Trophoblast cell (in vitro differentiated cells and primary cell): ENCODE results near the gene CCT5.
"Not testable (repeated sequence)": the region's sequence is repeated elsewhere in the genome, so short reads cannot be mapped to it uniquely, and the experiment has no call there.

Experiments used
- DNase-seq, 2 donors: peaks; one replicate each; pipeline ENCODE4 v3.0.0-alpha.2; 2016
- H2AFZ ChIP-seq: 2 replicates; pipeline ENCODE4 v1.6.1; 2013; ENCODE audit warnings: low read length, moderate library complexity, mild to moderate bottlenecking; ENCODE audit not compliant: insufficient read depth, poor library complexity
- H2AK5ac ChIP-seq: 2 replicates; pipeline ENCODE4 v1.6.1; 2013; ENCODE audit warnings: mild to moderate bottlenecking, low read length
- H2BK120ac ChIP-seq: 2 replicates; pipeline ENCODE4 v1.6.1; 2013; ENCODE audit warnings: low read length, mild to moderate bottlenecking, moderate library complexity; ENCODE audit not compliant: insufficient read depth, poor library complexity
- H2BK12ac ChIP-seq: 2 replicates; pipeline ENCODE4 v1.6.1; 2013; ENCODE audit warnings: mild to moderate bottlenecking, low read length, moderate library complexity
- H2BK5ac ChIP-seq: 2 replicates; pipeline ENCODE4 v1.6.1; 2013; ENCODE audit warnings: low read length, low read depth, moderate library complexity, mild to moderate bottlenecking; ENCODE audit not compliant: poor library complexity
- H3K14ac ChIP-seq: 2 replicates; pipeline ENCODE4 v1.6.1; 2013; ENCODE audit warnings: mild to moderate bottlenecking, low read length
- H3K18ac ChIP-seq: 2 replicates; pipeline ENCODE4 v1.6.1; 2013; ENCODE audit warnings: mild to moderate bottlenecking, low read length
- H3K23ac ChIP-seq: 2 replicates; pipeline ENCODE4 v1.6.1; 2013; ENCODE audit warnings: low read length
- H3K27ac ChIP-seq: 2 replicates; pipeline ENCODE4 v1.5.1; 2013; ENCODE audit warnings: low read depth, mild to moderate bottlenecking, inconsistent platforms, low read length, moderate library complexity
- H3K27me3 ChIP-seq: 2 replicates; pipeline ENCODE4 v1.6.1; 2013; ENCODE audit warnings: inconsistent platforms, mild to moderate bottlenecking, low read length, moderate library complexity; ENCODE audit not compliant: insufficient read depth
- H3K36me3 ChIP-seq, 2 experiments: 1 replicate in 1 of 2; 2 replicates in 1 of 2; pipeline ENCODE4 v1.6.1; 2013; ENCODE audit warnings: low read length in 2 of 2, mild to moderate bottlenecking in 2 of 2, moderate library complexity in 1 of 2; ENCODE audit not compliant: insufficient read depth in 2 of 2, control insufficient read depth in 1 of 2
- H3K4ac ChIP-seq: 2 replicates; pipeline ENCODE4 v1.6.1; 2013; ENCODE audit warnings: low read depth, mild to moderate bottlenecking, low read length, moderate library complexity
- H3K4me1 ChIP-seq, 2 experiments: 1 replicate in 1 of 2; 2 replicates in 1 of 2; pipeline ENCODE4 v1.6.1; 2013; ENCODE audit warnings: low read length in 2 of 2, mild to moderate bottlenecking in 2 of 2, moderate library complexity in 1 of 2; ENCODE audit not compliant: insufficient read depth in 2 of 2, control insufficient read depth in 1 of 2
- H3K4me2 ChIP-seq: 2 replicates; pipeline ENCODE4 v1.6.1; 2013; ENCODE audit warnings: inconsistent platforms, mild to moderate bottlenecking, low read length, moderate library complexity
- H3K4me3 ChIP-seq: 2 replicates; pipeline ENCODE4 v1.5.1; 2013; ENCODE audit warnings: mild to moderate bottlenecking, low read depth, low read length, inconsistent platforms
- H3K79me1 ChIP-seq: one replicate; pipeline ENCODE4 v1.6.1; 2013; ENCODE audit warnings: low read length
- H3K79me2 ChIP-seq: 2 replicates; pipeline ENCODE4 v1.6.1; 2013; ENCODE audit warnings: low read length, mild to moderate bottlenecking; ENCODE audit not compliant: control insufficient read depth, insufficient read depth, poor library complexity
- H3K9ac ChIP-seq: 2 replicates; pipeline ENCODE4 v1.6.1; 2013; ENCODE audit warnings: mild to moderate bottlenecking, low read length
- H3K9me3 ChIP-seq: 2 replicates; pipeline ENCODE4 v1.6.1; 2013; ENCODE audit warnings: low read depth, mild to moderate bottlenecking, control low read depth, inconsistent platforms, low read length; ENCODE audit not compliant: insufficient read depth
- H4K12ac ChIP-seq: 2 replicates; pipeline ENCODE4 v1.6.1; 2013; ENCODE audit warnings: low read depth, mild to moderate bottlenecking, low read length, moderate library complexity
- H4K8ac ChIP-seq: 2 replicates; pipeline ENCODE4 v1.6.1; 2013; ENCODE audit warnings: low read depth, mild to moderate bottlenecking, low read length, moderate library complexity
- H4K91ac ChIP-seq: one replicate; pipeline ENCODE4 v1.6.1; 2013; ENCODE audit warnings: low read depth, mild to moderate bottlenecking, low read length, moderate library complexity
- WGBS: extraction: QIAGEN DNeasy Blood & Tissue Kit; methylation state at CpG from one replicate; pipeline ENCODE4 v1.1.7; 2013; ENCODE audit warnings: missing lambda C conversion rate; ENCODE audit not compliant: insufficient read length, insufficient coverage; ENCODE audit errors: extremely low coverage; 5-methylcytosine and 5-hydroxymethylcytosine counted together

Gene CCT5

DNA sequence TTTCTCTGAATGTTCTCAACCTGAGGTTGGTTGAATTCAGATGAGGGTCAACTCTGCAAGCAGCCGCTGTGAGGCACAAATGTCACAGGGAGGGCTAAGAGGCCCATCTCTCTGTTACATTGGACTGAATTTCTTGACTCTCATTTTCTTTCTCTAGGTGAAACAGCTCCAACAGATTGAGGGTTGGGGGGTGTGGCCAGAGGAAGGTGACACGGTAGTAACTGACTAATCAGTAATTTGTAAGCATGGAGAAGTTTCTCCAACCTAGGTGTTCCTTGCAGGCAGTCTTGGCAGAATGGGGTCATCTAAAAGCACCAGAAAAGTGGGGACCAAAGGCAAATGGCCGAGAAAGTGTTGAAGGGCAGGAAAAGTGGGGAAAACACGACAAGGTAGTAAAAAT is 16.8 kb downstream of the CCT5 start:
- Histone ChIP-seq H3K79me2 (no peaks in the 10 kb centered on the region), H3K4me3 (no peak overlapping the region), H3K27ac (no peak overlapping the region), H2AFZ (no peak overlapping the region), H4K91ac (no peak overlapping the region), H3K9me3 (no peaks in the 10 kb centered on the region), H3K27me3 (no peaks in the 10 kb centered on the region), H3K18ac (no peak overlapping the region), H2BK5ac (no peak overlapping the region), H4K8ac (no peak overlapping the region), H2BK120ac (no peak overlapping the region), H4K12ac (no peak overlapping the region), H3K4ac (no peak overlapping the region), H3K4me2 (no peak overlapping the region), H3K23ac (no peak overlapping the region), H3K36me3 (peaks cover 10 to 19% of the 10 kb centered on the region in 2 experiments), H3K9ac (no peak overlapping the region), H3K79me1 (no peaks in the 10 kb centered on the region), H2AK5ac (no peak overlapping the region), H2BK12ac (no peak overlapping the region), H3K4me1 (peaks cover 2 to 6% of the 10 kb centered on the region in 2 experiments), H3K14ac (no peak overlapping the region)
- no CpG with 5 or more reads among the region's 4 CpGs for WGBS
- DNase-seq, result no peak

DNA sequence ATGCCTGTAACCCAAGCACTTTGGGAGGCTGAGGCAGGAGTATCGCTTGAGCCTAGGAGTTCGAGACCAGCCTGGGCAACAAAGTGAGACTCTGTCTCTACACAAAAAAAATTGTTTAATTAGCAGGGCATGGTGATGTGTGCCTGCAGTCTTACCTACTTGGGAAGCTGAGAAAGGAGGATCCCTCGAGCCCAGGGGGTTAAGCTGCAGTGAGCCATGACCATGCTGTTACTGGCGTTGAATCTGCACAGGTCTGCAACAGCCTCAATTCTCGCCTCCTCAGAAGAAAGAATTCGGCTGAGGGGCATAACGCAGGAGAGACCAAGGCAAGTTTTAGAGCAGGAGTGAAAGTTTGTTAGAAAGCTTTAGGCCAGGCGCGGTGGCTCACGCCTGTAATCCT is 18.0 kb downstream of the CCT5 start:
- Histone ChIP-seq H2BK120ac (no peak overlapping the region), H2BK5ac (no peak overlapping the region), H4K8ac (no peak overlapping the region), H3K79me1 (no peaks in the 10 kb centered on the region), H3K9ac (no peak overlapping the region), H3K36me3 (peaks cover 4 to 10% of the 10 kb centered on the region in 2 experiments), H3K9me3 (no peaks in the 10 kb centered on the region), H2AK5ac (no peak overlapping the region), H2BK12ac (no peak overlapping the region), H3K14ac (no peak overlapping the region), H4K91ac (no peak overlapping the region), H3K27ac (no peak overlapping the region), H3K4ac (no peak overlapping the region), H3K4me1 (peaks cover under 1 to 6% of the 10 kb centered on the region in 2 experiments), H3K18ac (no peak overlapping the region), H3K79me2 (no peaks in the 10 kb centered on the region), H3K4me2 (no peak overlapping the region), H3K4me3 (no peak overlapping the region), H2AFZ (no peak overlapping the region), H3K27me3 (no peaks in the 10 kb centered on the region), H3K23ac (no peak overlapping the region), H4K12ac (no peak overlapping the region)
- DNase-seq, result no peak
- no CpG with 5 or more reads among the region's 10 CpGs for WGBS

DNA sequence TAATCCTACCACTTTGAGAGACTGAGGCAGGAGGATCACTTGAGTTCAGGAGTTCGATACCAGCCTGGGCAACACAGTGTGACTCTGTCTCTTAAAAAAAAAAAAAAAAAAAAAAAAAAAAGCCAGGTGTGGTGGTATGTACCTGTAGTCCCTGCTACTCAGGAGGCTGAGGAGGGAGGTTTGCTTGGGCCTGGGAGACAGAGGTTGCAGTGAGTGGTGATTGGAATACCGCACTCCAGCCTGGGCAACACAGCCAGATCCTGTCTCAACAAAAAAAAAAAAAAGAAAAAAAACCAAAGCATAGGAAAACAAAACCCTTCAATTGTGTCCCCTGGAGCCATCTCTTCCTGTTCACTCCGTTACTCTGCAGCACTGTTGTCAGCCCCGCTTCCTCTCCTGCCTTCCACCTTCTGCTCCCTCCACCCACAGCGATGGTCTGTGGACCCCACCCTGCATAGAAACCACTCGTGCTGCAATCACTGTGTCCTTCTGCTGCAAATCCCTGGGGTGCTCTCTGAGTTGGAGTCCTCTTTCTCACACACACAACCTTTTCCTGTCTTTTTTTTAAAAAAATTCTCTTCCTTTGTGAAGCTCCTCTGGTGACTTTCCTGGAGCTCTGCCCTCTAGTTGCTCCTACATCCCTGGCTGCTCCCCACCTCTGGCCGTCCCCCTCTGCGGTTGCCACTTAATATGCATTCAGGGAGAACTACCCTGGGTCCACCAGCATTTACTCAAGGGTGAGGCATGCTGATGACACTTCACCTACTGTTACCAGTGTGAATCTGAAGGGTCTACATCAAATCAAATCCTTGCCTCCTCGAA is 22.2 kb downstream of the CCT5 start:
- H3K18ac ChIP-seq, result no peak overlapping the region
- no peak overlapping the region for H2AK5ac ChIP-seq
- no peaks in the 10 kb centered on the region for H3K79me2 ChIP-seq
- no peak overlapping the region for H2BK120ac ChIP-seq
- no peak for DNase-seq
- H3K27me3 ChIP-seq, result no peaks in the 10 kb centered on the region
- H3K9ac ChIP-seq, result no peak overlapping the region
- H3K4me3 ChIP-seq, result no peak overlapping the region
- no peak overlapping the region for H2AFZ ChIP-seq
- no peak overlapping the region for H4K8ac ChIP-seq
- peaks cover 0 to 6% of the 10 kb centered on the region in 2 experiments for H3K4me1 ChIP-seq
- H3K27ac ChIP-seq, result no peak overlapping the region
- H2BK12ac ChIP-seq, result no peak overlapping the region
- no peak overlapping the region for H2BK5ac ChIP-seq
- no peak overlapping the region for H3K4me2 ChIP-seq
- no peak overlapping the region for H3K4ac ChIP-seq
- H4K91ac ChIP-seq, result no peak overlapping the region
- no peaks in the 10 kb centered on the region for H3K79me1 ChIP-seq
- no peaks in the 10 kb centered on the region for H3K36me3 ChIP-seq
- H3K14ac ChIP-seq, result no peak overlapping the region
- no peak overlapping the region for H4K12ac ChIP-seq
- WGBS, result no CpG with 5 or more reads among the region's 9 CpGs
- no peaks in the 10 kb centered on the region for H3K9me3 ChIP-seq
- no peak overlapping the region for H3K23ac ChIP-seq

DNA sequence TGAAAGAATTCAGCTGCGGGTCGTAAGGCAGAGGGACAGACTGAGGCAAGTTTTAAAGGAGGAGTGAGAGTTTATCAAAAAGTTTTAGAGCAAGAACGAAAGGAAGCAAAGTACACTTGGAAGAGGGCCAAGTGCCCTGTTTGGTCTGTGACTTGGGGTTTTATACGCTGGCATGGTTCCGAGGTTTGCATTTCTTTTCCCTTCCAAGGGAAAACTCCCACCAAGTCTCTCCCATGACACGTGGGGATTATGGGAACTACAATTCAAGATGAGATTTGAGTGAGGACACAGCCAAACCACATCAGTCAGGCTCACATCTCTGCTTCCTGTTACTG is 22.8 kb downstream of the CCT5 start:
- not testable (repeated sequence) for H2AK5ac ChIP-seq, H2BK120ac ChIP-seq, H4K12ac ChIP-seq, H3K79me2 ChIP-seq, H4K8ac ChIP-seq, H3K9me3 ChIP-seq, H3K79me1 ChIP-seq, H3K4me2 ChIP-seq, H3K4me1 ChIP-seq, H2BK12ac ChIP-seq, H3K27me3 ChIP-seq, H3K4ac ChIP-seq, H3K36me3 ChIP-seq, DNase-seq, H3K4me3 ChIP-seq, H4K91ac ChIP-seq, H3K14ac ChIP-seq, H2AFZ ChIP-seq, H3K27ac ChIP-seq, H3K23ac ChIP-seq, H3K18ac ChIP-seq, H2BK5ac ChIP-seq, H3K9ac ChIP-seq
- no CpG with 5 or more reads among the region's 6 CpGs for WGBS
